HG02571 (cell line): Measurements from ENCODE around the gene MYO7A.

Source experiments
- ATAC-seq: cut with Tn5 transposase; IDR thresholded peaks from one replicate; pipeline ENCODE4 v1.9.1; 2021; ENCODE audit warnings: mild to moderate bottlenecking, moderate library complexity; ENCODE audit not compliant: unreplicated experiment

Gene MYO7A

GRCh38 chr11:77144857-77145428, 16.9 kb downstream of the MYO7A start:
- no peak for ATAC-seq

GRCh38 chr11:77146261-77147035, 18.4 kb downstream of the MYO7A start:
- ATAC-seq = no peak

- no peak for ATAC-seq
Measured at GRCh38 chr11:77147036-77147315, 18.9 kb downstream of the MYO7A start.

DNA sequence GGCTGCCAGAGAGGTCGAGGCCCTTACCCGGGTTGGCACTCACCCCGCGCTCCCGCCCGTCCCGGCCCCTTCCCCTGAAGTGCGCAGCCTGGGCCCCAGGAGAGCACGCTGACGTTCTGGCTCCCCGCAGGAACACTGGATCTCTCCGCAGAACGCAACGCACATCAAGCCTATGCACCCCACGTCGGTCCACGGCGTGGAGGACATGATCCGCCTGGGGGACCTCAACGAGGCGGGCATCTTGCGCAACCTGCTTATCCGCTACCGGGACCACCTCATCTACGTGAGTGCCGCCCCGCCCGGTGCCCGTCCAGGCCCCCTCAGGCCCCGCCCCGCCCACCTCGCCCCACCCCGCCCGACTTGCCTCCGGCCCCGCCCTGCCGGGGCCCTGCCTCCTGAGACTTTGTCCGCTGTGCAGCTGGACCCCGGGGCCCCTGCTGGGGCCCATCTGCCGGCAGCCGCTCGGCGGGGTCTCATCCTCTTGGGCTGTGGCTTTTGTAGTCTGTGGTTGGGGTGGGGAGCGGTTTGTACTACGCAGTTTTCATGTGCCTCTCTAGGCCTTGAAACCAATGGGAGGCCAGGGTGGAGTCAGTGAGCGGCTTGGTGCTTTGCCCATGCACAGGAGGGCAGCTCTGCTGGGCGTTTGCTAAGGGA, 19.7 kb downstream of the MYO7A start:
- ATAC-seq = no peak

DNA sequence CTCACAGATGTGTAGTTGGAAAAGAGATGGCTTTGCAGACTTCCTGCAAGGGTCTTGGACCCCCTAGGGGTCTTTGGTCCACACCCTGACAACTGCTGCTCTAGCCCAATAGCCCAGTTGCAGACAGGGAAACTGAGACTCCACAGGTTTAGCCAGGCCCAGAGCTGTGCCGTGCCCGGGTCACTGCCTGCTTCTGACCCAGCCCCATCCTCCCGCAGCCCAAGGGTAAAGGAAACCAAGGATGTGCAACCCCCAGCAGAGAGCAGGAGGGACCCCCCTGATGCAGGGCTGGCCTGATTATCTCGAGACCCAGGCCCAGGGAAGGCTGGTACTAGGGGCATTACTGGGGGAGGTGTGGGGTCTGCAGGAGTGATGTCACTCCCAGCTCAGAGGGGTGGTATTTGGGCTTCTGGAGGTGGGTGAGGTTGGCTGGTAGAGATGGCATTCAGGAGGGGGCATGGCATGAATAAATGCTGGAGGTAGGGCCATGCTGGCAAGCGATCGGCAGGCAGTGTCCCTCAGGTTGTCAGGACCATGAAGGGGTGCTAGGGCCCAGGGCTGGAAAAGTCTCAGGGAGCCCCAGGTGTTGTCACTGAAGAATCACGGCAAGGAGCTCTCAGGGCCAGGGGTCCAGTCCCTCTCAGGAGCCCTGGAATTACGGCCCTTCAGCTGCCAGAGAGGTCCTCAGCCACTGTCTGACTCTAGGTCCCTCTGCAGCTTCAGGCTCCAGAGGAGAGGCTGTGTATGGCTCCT, 21.1 kb downstream of the MYO7A start:
- no peak for ATAC-seq

- ATAC-seq = no peak
Measured at GRCh38 chr11:77149716-77150392, 21.8 kb downstream of the MYO7A start.

GRCh38 chr11:77150836-77151235, 22.8 kb downstream of the MYO7A start:
- ATAC-seq = no peak

DNA sequence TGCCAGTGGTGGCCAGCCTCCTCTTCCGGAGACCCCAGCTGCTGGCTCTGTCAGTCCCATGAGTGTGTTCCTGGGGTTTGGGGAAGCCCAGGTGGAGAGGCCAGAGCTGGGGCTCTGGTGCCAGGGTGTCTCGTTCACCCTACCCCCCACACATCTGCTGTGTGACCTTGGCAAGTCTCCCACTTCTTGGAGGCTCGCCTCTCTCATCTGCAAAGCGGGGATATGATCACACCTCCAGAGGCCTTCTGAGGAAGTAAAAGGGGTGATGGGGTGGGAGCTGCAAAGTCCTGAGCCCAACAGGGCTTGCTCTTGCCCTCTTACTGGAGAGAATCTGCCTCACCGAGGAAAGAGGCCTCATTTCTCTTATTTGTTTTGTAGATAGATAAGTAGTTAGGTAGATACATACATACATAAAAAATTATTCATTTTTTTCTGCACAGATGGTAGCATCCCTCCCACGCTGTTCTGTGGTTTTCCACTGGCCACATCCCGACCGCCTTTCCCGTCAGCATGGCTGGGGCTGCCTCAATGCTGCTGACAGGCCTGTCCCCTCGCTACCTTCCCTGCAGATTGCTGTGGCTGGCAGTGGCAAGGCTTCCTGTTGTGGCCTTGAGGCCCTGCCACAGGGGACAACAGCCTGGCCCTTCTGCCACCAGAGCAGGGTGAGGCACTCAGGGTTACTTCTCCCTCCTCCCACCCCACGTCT, 23.9 kb downstream of the MYO7A start:
- no peak for ATAC-seq

DNA sequence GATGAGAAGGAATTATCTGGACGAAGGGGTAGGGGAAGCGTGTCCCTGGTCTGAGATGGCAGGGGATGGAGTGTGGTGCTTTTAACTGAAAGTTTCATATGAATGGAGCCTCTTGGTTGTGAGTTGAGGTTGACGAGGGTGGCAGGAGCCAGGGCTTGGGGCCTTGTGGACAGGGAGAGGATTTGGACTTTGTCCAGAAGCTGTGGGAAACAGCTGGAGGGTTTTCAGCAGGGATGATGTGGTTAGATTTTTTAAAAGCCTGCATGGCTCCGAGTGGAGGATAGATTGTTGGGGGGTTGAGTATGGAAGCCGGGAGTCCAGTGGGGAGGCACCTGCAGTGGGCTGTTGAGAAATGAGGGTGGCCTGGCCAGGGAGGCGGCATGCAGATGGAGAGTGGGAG, 24.8 kb downstream of the MYO7A start:
- ATAC-seq = no peak

GRCh38 chr11:77153276-77154185, 25.5 kb downstream of the MYO7A start:
- ATAC-seq = no peak

DNA sequence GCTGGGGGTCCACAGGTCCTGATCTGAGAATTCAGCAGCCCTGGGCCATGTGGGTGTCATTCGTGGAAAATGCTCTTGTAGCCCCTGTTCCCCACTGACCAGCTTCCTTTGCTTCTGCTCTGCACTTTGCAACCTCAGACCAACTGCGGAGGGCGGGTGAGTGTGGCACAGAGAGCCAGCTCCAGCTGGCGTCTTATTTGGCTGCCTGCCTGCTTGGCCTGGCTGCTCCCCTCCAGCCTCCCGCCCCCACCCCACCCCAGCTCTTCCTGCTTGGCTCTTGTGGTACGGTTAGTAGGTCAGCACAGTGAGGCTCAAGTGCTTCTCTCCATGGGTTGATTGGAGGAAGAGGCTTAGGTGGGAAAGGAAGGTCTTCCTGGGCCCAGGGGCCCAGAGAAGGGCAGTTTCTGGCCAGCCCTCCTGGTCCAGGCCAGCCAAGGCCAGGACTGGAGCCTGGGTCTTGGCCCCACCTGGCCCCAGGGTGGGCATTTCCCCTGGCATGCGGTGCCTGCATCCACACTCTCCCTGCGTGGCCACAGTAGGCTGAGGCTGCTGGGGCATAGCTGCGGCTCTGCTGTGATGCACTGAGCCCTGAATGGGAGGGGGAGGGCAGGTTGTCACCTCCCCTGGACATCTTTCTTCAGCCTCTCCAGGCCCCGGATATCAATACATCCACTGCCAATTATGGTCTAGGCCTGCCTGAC, 26.5 kb downstream of the MYO7A start:
- ATAC-seq = no peak

- ATAC-seq = no peak
Measured at GRCh38 chr11:77155082-77155475, 27.0 kb downstream of the MYO7A start.

GRCh38 chr11:77155556-77156130, 27.6 kb downstream of the MYO7A start:
- no peak for ATAC-seq

GRCh38 chr11:77156396-77157195, 28.6 kb downstream of the MYO7A start:
- ATAC-seq = no peak

GRCh38 chr11:77158041-77158695, 30.1 kb downstream of the MYO7A start:
- ATAC-seq = no peak

DNA sequence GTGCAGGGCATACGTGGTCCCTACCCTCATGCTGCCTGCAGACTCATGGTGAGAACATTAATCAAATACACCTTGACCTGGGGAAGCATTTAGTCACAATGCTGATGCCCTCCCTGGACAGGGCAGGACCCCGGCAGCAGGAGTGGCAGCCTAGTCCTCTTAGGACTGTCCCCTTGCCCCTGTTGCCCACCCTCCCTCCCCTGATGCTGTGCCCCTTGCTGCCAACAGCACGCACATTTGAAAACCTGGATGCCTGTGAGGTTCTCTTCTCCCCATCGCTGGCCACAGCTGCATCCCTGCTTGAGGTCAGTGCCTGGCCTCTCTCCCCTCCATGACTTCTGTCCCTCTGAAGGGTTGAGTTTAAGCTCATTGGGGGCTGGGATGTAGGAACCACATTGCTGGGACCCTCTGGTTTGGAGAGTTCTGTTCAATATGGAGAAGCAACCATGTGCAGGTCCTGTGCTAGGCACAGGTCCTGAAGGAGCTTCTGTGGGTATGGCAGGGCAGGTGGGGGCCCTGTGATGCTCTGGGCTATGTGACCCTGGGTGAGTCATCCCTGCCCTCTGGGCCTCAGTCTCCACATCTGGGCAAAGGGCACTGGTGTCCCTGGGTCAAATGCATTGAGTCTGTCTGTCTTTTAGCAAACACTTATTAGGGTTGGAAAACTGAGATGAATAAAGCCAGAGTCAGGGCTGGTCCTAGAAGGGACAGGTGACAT, 31.3 kb downstream of the MYO7A start:
- no peak for ATAC-seq
